ENCODE results near the gene ASCC2. TPM values are rescaled to one million over a fixed set of nuclear protein-coding genes. Genes with fewer than 3 reads are reported as not detected.
A peak's percentile ranks its signal among the peaks of the same experiment; 100 is the strongest.

The ASCC2 gene
- total RNA-seq, 4 donors from 2014 or later = 20.5 to 32.6 (median 25.1) TPM

DNA sequence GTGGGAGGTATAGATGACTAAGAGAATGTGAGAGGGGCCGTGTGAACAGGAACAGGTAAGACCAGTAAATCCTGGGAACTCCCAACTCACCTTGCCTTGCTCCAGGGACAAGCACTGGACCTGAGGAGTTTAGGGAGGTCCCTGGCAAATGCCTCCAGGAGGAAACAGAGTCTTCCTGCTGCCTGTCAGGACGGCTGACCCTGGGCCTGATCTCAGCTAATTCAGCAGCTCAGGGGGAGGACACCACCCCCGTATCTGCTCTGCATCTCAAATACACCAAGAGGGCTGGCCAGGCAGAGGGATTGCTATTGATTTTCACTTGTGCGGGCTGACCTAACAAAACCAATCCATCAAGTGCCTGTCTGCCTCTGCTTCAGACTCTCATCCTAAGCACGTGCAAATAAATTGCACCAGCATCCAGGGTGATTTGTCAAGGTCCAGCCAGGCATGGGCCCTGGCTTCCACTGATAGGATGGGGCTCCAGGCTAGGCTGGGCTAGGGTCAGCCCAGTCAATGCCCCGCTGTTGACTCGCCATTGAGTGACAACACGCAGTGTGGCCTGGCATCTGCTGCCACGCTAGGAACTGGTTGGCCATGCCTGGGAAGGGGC, 50.6 kb downstream of the ASCC2 start:
- intact Hi-C loops (cut with DNase I) = no loop called here
- no peak for TF ChIP-seq POLR2A (IDR thresholded peaks at IDR 0.05; ENCODE audit: low read depth)
- TF ChIP-seq, protein P1, sequence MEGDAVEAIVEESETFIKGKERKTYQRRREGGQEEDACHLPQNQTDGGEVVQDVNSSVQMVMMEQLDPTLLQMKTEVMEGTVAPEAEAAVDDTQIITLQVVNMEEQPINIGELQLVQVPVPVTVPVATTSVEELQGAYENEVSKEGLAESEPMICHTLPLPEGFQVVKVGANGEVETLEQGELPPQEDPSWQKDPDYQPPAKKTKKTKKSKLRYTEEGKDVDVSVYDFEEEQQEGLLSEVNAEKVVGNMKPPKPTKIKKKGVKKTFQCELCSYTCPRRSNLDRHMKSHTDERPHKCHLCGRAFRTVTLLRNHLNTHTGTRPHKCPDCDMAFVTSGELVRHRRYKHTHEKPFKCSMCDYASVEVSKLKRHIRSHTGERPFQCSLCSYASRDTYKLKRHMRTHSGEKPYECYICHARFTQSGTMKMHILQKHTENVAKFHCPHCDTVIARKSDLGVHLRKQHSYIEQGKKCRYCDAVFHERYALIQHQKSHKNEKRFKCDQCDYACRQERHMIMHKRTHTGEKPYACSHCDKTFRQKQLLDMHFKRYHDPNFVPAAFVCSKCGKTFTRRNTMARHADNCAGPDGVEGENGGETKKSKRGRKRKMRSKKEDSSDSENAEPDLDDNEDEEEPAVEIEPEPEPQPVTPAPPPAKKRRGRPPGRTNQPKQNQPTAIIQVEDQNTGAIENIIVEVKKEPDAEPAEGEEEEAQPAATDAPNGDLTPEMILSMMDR (IDR thresholded peaks at IDR 0.05) = no peak
- no peak for TF ChIP-seq POLR2AphosphoS5 (IDR thresholded peaks at IDR 0.05)
- no peak for TF ChIP-seq EP300 (IDR thresholded peaks at IDR 0.05)
- Histone ChIP-seq H3K36me3 (peaks cover 35 to 59% (median 52%) of the 10 kb centered on the region in 4 donors), H3K9me3 (no peaks in the 10 kb centered on the region), H3K27me3 (no peaks in the 10 kb centered on the region), H3K4me3 (no peak overlapping the region), H3K27ac (replicated peaks in 1 of 4) (no peak overlapping the region), H3K4me1 (peaks cover 2 to 30% (median 19%) of the 10 kb centered on the region in 4 donors)
- no peak for DNase-seq (ENCODE audit: extremely low spot score)
- WGBS = 74% methylated on average over 6 of the region's 9 CpGs

DNA sequence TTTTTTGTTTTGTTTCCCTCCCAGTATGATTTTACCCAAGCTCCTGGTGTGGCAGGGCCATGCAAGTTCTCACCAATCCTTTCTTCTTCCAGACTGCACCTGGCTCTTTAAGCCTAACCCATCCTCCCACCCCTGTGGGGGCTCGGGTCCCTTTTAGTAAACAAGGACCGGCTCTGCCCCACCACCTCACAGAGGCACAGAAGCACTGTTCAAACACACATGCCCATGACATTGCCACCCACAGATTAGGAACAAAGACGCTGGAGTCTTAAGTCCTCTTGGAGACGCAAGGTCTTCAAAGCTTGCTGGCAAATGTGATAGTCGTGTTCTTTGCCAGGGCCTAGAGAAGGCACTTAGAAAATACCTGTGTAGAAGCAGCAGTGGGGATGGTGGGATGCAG, 52.0 kb downstream of the ASCC2 start:
- no peak overlapping the region for H3K27ac ChIP-seq (replicated peaks in 1 of 4)
- no peaks in the 10 kb centered on the region for H3K9me3 ChIP-seq
- H3K4me3 ChIP-seq = no peak overlapping the region
- no peak for TF ChIP-seq POLR2A (IDR thresholded peaks at IDR 0.05; ENCODE audit: low read depth)
- TF ChIP-seq EP300 (IDR thresholded peaks at IDR 0.05) = no peak
- no peak for TF ChIP-seq POLR2AphosphoS5 (IDR thresholded peaks at IDR 0.05)
- TF ChIP-seq, protein P1 (IDR thresholded peaks at IDR 0.05) = no peak
- no peaks in the 10 kb centered on the region for H3K27me3 ChIP-seq
- 54% methylated on average over 5 of the region's 5 CpGs for WGBS
- H3K4me1 ChIP-seq = peaks cover 16 to 44% (median 34%) of the 10 kb centered on the region in 4 donors
- peaks cover 26 to 44% (median 38%) of the 10 kb centered on the region in 4 donors for H3K36me3 ChIP-seq
- no peak for DNase-seq (ENCODE audit: extremely low spot score)
- intact Hi-C loops (cut with DNase I) = no loop called here

DNA sequence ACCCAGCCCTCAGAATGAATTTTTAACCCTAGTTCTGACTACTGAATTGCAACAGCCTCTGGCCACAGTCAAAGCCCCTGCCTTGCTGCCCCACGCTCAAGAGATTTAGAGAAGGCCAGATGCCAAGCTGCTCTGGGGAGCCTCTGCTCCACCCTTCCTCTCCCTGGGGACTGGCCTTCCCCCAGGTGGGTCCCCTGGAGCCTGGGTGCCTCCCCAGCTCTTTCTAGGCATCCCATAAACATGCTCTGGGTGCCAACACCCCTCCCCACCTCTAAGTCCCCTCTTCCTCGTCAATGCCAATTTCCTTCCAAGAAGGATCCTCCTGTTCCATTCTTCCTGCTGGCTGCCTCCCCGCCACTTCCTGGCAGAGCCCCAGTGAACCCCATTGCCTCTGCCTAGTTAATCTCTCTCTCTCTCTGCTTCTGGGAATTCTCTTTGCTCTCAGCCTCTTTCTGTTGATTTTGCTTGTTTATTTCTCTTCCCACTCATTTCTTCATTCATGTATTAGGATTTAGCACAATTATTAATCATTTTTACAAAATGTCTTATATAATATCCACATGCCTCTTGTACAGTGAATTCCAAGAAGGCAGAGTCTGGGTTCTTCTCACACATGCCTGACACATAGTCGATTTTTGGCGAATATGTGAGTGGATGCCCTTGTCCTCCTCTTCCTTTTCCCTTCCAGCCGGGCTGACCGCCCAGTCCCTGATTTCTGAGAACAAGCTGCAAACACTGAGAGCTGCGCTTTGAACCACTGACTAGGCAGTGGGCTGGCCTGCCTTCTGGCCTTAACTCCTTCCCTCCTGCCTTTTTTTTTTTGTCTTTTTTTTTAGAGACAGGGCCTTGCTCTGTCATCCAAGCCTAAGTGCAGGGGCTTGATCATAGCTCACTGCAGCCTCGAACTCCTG, 53.4 kb downstream of the ASCC2 start:
- H3K27me3 ChIP-seq = no peaks in the 10 kb centered on the region
- TF ChIP-seq POLR2AphosphoS5 (IDR thresholded peaks at IDR 0.05) = no peak
- TF ChIP-seq, protein P1 (IDR thresholded peaks at IDR 0.05) = no peak
- TF ChIP-seq POLR2A (IDR thresholded peaks at IDR 0.05; ENCODE audit: low read depth) = no peak
- no peak for TF ChIP-seq EP300 (IDR thresholded peaks at IDR 0.05)
- WGBS = 37% methylated on average over 9 of the region's 9 CpGs
- H3K27ac ChIP-seq (replicated peaks in 1 of 4) = peak overlapping the region; percentile 35 to 80 (median 48)
- peaks cover 26 to 52% (median 42%) of the 10 kb centered on the region in 4 donors for H3K4me1 ChIP-seq
- intact Hi-C loops (cut with DNase I) = no loop called here
- peaks cover 15 to 31% (median 25%) of the 10 kb centered on the region in 4 donors for H3K36me3 ChIP-seq
- H3K4me3 ChIP-seq = no peak overlapping the region
- H3K9me3 ChIP-seq = no peaks in the 10 kb centered on the region
- DNase-seq (ENCODE audit: extremely low spot score) = no peak

DNA sequence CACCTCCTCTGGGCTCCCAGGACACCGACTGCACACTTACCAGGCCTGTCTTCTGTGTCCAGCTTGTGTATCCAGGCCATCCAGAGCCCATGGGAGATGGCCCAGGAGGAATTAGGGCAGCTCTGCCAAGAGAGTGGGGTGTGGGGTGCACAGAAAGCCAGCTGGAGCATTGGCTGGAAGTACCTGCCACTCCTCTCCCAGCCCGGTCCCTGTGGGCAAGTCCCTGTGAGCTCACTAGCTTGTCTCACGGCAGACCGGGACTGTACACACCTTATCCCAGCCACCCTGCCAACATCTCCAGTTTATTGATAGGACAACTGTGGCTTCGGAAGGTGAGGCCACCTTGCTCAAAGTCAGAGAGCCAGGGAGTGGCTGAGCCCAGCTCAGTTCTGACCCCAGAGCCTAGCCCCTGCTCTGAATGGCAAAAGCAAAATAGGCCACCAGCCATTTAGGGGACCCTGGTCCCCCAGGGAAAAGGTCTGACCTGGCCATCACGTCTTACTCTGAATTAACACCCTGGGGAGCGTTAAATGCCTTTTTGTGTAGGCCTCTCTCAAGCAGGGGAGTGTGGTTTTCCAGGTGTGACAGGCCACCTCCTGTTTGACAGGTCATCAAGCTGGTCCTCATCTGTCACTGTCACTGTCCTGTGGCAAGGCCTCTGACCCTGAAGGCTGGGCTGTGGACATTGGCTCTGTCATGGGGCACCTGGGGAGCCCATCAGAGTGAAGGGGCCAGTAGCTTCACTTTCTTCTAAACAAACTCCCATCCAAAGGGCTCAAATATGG, 55.8 kb downstream of the ASCC2 start:
- Histone ChIP-seq H3K36me3 (peaks cover 0 to 7% (median 2%) of the 10 kb centered on the region in 4 donors), H3K27ac (replicated peaks in 1 of 4) (peak overlapping the region; percentile 31 to 60 (median 42)), H3K9me3 (no peaks in the 10 kb centered on the region), H3K27me3 (no peaks in the 10 kb centered on the region), H3K4me1 (peaks cover 31 to 53% (median 40%) of the 10 kb centered on the region in 4 donors), H3K4me3 (no peak overlapping the region)
- TF ChIP-seq, protein P1 (IDR thresholded peaks at IDR 0.05) = no peak
- TF ChIP-seq POLR2A (IDR thresholded peaks at IDR 0.05; ENCODE audit: low read depth) = no peak
- TF ChIP-seq POLR2AphosphoS5 (IDR thresholded peaks at IDR 0.05) = no peak
- no peak for TF ChIP-seq EP300 (IDR thresholded peaks at IDR 0.05)
- DNase-seq (ENCODE audit: extremely low spot score) = no peak
- WGBS = 60% methylated on average over 6 of the region's 7 CpGs
- intact Hi-C loops (cut with DNase I) = no loop called here

Measured in esophagus muscularis mucosa (tissue), 4 donors.